DOHH2 (cell line): ENCODE data around the gene ACACB.

Source experiments
- CTCF ChIP-seq: fragments of 200-600 bp; sonication (generic); IDR thresholded peaks from one replicate; pipeline ENCODE4 v1.5.1; 2014; ENCODE audit warnings: antibody characterized with exemption, mild to moderate bottlenecking, low read depth, low read length; ENCODE audit not compliant: poor library complexity, severe bottlenecking
- EZH2phosphoT487 ChIP-seq: fragments of 200-600 bp; sonication (generic); IDR thresholded peaks from 2 replicates; pipeline ENCODE4 v1.6.1; 2017; ENCODE audit warnings: borderline replicate concordance, mild to moderate bottlenecking, antibody characterized with exemption, low read length, moderate library complexity, mixed read lengths

- no peak for TF ChIP-seq CTCF
- TF ChIP-seq EZH2phosphoT487 = no peak
These were observed 153.0 kb downstream of the ACACB start for GRCh38 chr12:109269428-109269827.
